T-helper 17 cell (primary cell): ENCODE data around the gene ZNF488. TPM values are rescaled to one million over a fixed set of nuclear protein-coding genes. Genes with fewer than 3 reads are reported as not detected.

Experiments used
- ATAC-seq: fragments of 150-1000 bp; cut with Tn5 transposase; 2 replicates; pipeline ENCODE4 v1.10.0; 2021; ENCODE audit warnings: mild to moderate bottlenecking, moderate library complexity
- DNase-seq, 3 donors: peaks; one replicate each; pipeline versions ENCODE4 v3.0.0 to v3.0.0-alpha.2; 2020 to 2021
- H3K9me3 ChIP-seq: one replicate; pipeline ENCODE4 v1.7.0; 2013; ENCODE audit warnings: low read length, mild to moderate bottlenecking; ENCODE audit not compliant: control insufficient read depth, poor library complexity, severe bottlenecking
- H3K27ac Mint-ChIP-seq: one replicate; pipeline ENCODE4 v1.8.0; 2022; ENCODE audit warnings: mild to moderate bottlenecking, moderate library complexity, mixed read lengths
- H3K27me3 Mint-ChIP-seq: one replicate; pipeline ENCODE4 v1.8.0; 2022; ENCODE audit warnings: mixed read lengths
- H3K36me3 Mint-ChIP-seq: one replicate; pipeline ENCODE4 v1.8.0; 2022; ENCODE audit warnings: low read depth, mixed read lengths
- H3K4me1 Mint-ChIP-seq: one replicate; pipeline ENCODE4 v1.8.0; 2022; ENCODE audit warnings: mild to moderate bottlenecking, mixed read lengths
- H3K4me3 Mint-ChIP-seq: one replicate; pipeline ENCODE4 v1.8.0; 2022; ENCODE audit warnings: mild to moderate bottlenecking, moderate library complexity, mixed read lengths
- total RNA-seq, 4 donors: library from RNA in 2 of 4; stranded (reverse) in 2 of 4; gene quantifications; one replicate each; pipeline ENCODE4 v1.2.3 and lab custom pipeline; 2022 to 2026

ZNF488 gene
- total RNA-seq, 2 donors from 2014 or later, result not detected

DNA sequence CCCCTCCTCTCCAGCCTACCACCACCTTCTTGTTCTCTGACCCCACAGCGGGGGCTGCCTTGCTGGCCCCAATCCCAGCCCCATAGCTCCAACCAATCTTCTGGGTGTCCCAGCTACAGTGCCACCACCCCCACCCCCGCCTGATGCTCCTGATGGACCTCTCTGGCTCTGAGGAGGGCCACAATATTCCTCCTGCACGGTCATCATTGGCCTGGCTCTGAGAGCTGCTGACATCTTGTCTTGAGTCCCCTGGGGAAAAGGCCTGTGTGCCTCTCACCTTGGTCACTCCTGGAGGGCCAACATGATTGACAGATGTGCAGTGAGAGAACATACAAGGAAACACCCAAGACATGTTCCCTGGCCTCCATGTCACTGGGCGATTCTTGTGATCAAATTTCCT, 54.2 kb downstream of the ZNF488 start:
- H3K27ac Mint-ChIP-seq, result no peak overlapping the region
- H3K36me3 Mint-ChIP-seq, result no peaks in the 10 kb centered on the region
- no peaks in the 10 kb centered on the region for H3K4me1 Mint-ChIP-seq
- ATAC-seq (no peak), DNase-seq (no peak)
- peaks cover 19% of the 10 kb centered on the region for H3K27me3 Mint-ChIP-seq
- no peak overlapping the region for H3K4me3 Mint-ChIP-seq
- no peaks in the 10 kb centered on the region for H3K9me3 ChIP-seq

DNA sequence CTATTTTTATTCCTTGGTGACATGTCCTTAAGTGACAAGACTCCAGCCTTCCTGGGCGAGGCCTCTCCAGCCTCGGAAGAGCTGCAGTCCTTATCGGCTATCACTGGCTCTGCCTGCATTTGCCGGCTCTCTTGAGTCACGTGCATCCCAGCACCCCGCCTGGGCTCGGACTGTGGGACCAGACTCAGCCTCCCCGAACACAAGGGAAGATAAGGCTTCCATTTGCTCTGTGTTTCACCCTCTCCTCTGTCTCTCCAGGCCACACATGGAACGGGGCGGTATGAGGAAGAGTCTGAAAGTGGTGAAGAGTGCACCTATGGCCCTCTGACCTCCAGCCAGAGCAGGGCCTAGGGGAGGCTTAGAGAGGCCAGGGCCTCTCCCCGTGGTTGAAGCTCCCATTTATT, 57.2 kb downstream of the ZNF488 start:
- DNase-seq, result no peak
- Mint-ChIP-seq H3K4me3 (no peak overlapping the region), H3K4me1 (no peaks in the 10 kb centered on the region)

DNA sequence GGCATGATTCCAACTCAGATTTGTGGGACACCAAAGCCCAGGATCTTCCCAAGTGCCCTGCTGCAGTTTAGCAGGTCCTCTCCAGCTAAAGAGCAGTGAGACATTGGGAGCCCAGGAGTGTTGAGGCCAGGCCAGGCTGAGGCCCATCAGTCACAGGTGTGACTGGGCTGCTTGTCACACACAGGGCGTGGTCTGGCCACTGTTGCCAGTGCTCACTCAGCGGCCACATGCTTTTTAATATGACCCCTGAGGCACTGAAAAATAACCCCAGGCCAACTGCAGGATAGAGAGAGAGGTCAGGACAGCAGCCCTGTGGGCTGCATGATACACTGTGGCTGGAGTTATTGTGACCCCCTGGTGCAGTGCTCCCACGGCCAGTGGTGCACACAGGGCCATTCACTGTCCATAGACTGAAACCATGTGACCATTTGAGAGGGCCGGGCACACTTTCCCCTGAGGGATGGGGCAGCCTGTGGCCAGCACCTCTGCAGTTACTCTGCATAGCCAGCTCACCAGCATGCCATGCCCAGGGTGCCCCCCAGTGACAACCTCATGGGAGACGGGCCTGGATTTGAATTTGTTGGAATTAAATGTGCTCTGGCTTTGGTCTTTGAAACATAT, 57.7 kb downstream of the ZNF488 start:
- H3K9me3 ChIP-seq, result no peaks in the 10 kb centered on the region
- Mint-ChIP-seq H3K4me1 (no peaks in the 10 kb centered on the region), H3K4me3 (no peak overlapping the region), H3K27me3 (peaks cover 22% of the 10 kb centered on the region), H3K36me3 (no peaks in the 10 kb centered on the region), H3K27ac (no peak overlapping the region)
- ATAC-seq (no peak), DNase-seq (no peak)

More for the DNA sequence above, 57.2 kb downstream of the ZNF488 start:
- no peak for ATAC-seq
- H3K36me3 Mint-ChIP-seq, result no peaks in the 10 kb centered on the region
- no peaks in the 10 kb centered on the region for H3K9me3 ChIP-seq
- H3K27ac Mint-ChIP-seq, result no peak overlapping the region
- H3K27me3 Mint-ChIP-seq, result peaks cover 17% of the 10 kb centered on the region

DNA sequence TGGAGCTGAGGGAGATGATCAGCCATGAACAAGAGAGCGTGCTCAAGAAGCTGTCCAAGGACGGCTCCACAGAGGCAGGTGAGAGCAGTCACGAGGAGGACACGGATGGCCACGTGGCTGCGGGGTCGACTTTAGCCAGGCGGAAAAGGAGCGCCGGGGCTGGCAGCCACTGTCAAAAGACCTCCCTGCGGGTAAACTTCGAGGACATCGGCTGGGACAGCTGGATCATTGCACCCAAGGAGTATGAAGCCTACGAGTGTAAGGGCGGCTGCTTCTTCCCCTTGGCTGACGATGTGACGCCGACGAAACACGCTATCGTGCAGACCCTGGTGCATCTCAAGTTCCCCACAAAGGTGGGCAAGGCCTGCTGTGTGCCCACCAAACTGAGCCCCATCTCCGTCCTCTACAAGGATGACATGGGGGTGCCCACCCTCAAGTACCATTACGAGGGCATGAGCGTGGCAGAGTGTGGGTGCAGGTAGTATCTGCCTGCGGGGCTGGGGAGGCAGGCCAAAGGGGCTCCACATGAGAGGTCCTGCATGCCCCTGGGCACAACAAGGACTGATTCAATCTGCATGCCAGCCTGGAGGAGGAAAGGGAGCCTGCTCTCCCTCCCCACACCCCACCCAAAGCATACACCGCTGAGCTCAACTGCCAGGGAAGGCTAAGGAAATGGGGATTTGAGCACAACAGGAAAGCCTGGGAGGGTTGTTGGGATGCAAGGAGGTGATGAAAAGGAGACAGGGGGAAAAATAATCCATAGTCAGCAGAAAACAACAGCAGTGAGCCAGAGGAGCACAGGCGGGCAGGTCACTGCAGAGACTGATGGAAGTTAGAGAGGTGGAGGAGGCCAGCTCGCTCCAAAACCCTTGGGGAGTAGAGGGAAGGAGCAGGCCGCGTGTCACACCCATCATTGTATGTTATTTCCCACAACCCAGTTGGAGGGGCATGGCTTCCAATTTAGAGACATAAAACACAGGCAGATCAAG, 58.5 kb downstream of the ZNF488 start:
- H3K4me1 Mint-ChIP-seq, result peaks cover 5% of the 10 kb centered on the region
- H3K27ac Mint-ChIP-seq, result no peak overlapping the region
- DNase-seq (no peak), ATAC-seq (no peak)
- H3K4me3 Mint-ChIP-seq, result no peak overlapping the region
- no peaks in the 10 kb centered on the region for H3K36me3 Mint-ChIP-seq
- H3K9me3 ChIP-seq, result no peaks in the 10 kb centered on the region
- H3K27me3 Mint-ChIP-seq, result peaks cover 30% of the 10 kb centered on the region

DNA sequence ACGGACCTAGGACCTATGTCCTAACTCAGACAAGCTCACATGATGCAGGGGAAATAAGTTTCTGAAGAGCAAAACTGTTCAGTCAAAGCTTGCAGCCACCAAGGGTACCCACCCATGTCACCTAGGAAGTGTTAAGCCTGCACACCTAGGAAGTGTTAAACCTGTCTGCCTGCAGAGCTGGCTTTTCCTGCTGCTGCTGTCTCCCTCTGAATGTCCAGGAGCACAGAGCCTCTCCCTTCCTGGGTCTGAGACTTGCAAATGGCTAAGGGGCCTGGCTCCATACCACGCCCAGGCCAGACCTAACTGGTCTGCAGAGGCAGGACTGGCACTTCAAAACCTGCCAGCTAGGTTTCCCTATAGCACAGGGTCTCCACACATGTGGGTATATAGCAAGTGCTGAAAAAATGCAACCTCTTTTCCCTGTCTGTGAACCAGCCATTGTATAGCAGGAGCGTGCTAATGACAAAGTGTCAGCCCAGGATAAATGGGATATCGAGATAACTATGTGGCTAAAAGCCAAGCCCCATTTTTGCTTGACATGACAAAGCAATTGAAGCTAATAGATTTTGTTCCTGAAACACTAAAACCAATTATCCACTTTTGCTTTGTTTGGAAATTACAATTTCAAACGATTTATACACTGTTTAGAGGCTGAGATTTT, 60.3 kb downstream of the ZNF488 start:
- no peak overlapping the region for H3K27ac Mint-ChIP-seq

DNA sequence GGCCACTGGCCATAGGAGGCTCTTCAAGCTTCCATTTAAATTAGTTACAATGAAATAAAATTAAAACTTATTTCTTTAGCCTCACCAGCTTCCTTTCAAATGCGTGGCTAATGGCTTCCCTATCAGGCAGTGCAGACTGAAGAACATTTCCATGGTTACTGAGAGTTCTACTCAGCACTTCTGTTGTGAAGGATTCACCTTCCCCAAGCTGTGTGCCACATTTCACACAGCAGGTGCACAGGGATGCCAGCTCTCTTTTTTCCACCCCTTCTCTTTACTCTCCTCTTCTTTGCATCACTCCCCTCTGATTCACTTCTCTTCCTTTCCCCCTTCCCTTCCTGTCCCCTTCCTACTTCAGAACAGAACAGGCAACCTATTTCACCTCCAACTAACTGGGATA, 61.0 kb downstream of the ZNF488 start:
- no peaks in the 10 kb centered on the region for H3K36me3 Mint-ChIP-seq
- peaks cover 5% of the 10 kb centered on the region for H3K4me1 Mint-ChIP-seq
- ATAC-seq (no peak), DNase-seq (no peak)
- no peaks in the 10 kb centered on the region for H3K9me3 ChIP-seq
- H3K4me3 Mint-ChIP-seq, result no peak overlapping the region
- peaks cover 41% of the 10 kb centered on the region for H3K27me3 Mint-ChIP-seq
- H3K27ac Mint-ChIP-seq, result no peak overlapping the region

More for the DNA sequence above, 60.3 kb downstream of the ZNF488 start:
- Mint-ChIP-seq H3K36me3 (no peaks in the 10 kb centered on the region), H3K4me3 (no peak overlapping the region), H3K27me3 (peaks cover 39% of the 10 kb centered on the region), H3K4me1 (peaks cover 5% of the 10 kb centered on the region)
- no peaks in the 10 kb centered on the region for H3K9me3 ChIP-seq
- ATAC-seq (no peak), DNase-seq (no peak)

DNA sequence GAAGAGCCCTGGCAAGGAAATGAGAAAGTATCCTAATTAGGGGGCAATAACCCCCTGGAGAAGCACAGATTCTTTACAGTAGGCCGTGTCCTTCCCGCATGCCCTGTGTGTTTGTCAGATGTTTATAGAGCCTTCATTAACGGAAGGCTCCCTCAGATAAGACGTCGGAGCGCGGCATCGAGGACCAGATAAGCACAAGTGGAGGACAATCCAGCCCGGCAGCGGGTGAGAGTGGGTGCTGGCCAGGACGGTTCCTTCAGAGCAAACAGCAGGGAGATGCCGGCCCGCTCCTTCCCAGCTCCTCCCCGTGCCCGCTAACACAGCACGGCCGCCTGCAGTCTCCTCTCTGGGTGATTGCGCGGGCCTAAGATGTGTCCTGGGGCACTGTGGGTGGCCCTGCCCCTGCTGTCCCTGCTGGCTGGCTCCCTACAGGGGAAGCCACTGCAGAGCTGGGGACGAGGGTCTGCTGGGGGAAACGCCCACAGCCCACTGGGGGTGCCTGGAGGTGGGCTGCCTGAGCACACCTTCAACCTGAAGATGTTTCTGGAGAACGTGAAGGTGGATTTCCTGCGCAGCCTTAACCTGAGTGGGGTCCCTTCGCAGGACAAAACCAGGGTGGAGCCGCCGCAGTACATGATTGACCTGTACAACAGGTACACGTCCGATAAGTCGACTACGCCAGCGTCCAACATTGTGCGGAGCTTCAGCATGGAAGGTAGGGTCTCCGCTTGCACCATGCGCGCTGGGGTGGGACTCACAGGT, 61.6 kb downstream of the ZNF488 start, which contains the start of gene GDF2:
Gene GDF2 (plus strand): TSS at position 155 of the 762 bp plus-strand sequence. CDS start 215 bp downstream, at position 370.
- peak within 1 kb of the TSS; percentile 60 for H3K27ac Mint-ChIP-seq

DNA sequence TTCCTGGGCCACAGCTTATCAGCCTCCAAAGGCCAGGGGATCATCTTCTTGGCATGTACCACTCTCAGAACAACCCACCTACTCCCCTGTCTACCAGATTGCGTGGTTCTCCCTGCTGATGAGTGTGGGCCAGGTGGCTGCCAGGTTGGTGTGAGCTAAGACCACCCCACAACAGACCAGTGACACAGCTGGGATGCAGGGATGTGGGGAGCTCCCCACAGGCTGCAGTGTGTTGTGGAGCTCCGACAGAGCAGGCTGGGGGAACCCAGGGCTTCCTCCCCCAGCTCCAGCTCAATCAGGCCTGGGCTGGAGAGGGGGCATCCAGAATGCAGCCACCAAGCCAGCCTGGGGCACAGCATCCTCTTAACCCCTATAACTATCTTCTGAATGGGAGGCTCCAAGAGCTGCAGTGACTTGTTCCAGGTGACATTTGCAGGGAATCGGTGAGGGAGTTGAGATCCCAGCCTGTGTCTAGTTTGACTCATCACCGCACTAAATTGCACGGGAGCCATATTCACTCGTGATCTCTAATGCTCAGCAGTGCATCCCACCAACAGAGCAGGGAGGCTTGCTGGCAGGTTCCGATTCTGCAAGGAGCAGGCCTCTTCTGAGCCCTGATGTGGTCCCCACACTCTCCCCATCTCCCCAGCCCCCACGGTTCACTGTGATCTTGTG, 62.4 kb downstream of the ZNF488 start:
- no peaks in the 10 kb centered on the region for H3K9me3 ChIP-seq
- no peak for ATAC-seq
- Mint-ChIP-seq H3K4me1 (peaks cover 5% of the 10 kb centered on the region), H3K27me3 (peaks cover 47% of the 10 kb centered on the region), H3K27ac (peak overlapping the region; percentile 60), H3K4me3 (no peak overlapping the region), H3K36me3 (no peaks in the 10 kb centered on the region)
- DNase-seq, result no peak

More for the DNA sequence above, 61.6 kb downstream of the ZNF488 start, which contains the start of gene GDF2:
- H3K9me3 ChIP-seq, result no peaks in the 10 kb centered on the region
- Mint-ChIP-seq H3K4me1 (peaks cover 5% of the 10 kb centered on the region), H3K36me3 (no peaks in the 10 kb centered on the region), H3K27me3 (peaks cover 41% of the 10 kb centered on the region), H3K4me3 (no peak within 1 kb of the TSS)
- DNase-seq (no peak), ATAC-seq (no peak)

DNA sequence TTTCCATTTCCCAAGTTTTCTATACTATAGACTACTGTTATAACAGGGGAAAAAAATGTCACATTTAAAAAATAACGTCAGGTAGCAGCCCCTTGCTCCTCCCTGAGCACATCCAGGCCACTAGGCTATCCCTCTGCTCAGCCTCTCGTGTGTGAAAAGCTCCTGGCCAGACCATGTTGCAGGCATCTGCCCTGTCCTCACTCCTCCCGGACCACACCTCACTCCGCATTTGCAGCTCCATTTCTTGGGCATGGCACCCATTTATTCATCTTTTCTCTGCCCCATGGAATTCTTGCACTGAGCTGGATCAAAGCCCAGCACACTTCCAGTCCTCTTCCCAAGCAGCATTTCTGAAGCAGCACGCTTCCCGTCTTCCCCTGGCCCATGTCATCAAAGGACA, 63.3 kb downstream of the ZNF488 start:
- ATAC-seq (no peak), DNase-seq (no peak)
- Mint-ChIP-seq H3K27me3 (peaks cover 52% of the 10 kb centered on the region), H3K36me3 (no peaks in the 10 kb centered on the region), H3K27ac (peak overlapping the region; percentile 60), H3K4me3 (no peak overlapping the region), H3K4me1 (peaks cover 5% of the 10 kb centered on the region)
- no peaks in the 10 kb centered on the region for H3K9me3 ChIP-seq

DNA sequence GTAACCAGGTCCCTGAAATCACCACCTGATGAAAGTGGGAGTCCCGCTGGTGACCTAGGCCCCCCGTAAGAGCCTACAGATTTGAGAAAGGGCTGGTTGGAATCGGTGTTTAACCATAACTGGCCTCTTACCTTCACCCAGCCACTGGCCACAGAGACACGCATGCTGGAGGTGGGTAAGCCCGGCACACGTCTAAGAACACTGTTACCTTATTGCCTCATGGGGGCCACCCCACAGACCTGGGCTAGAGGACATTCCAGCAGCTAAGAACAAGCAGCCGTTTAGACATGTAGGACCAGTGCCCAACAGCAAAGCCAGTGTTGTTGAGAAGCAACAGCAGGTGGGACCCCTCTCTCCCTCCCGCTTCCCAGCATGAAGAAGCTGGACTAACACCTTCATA, 64.3 kb downstream of the ZNF488 start:
- H3K9me3 ChIP-seq, result no peaks in the 10 kb centered on the region
- no peak overlapping the region for H3K4me3 Mint-ChIP-seq
- H3K4me1 Mint-ChIP-seq, result peaks cover 5% of the 10 kb centered on the region
- H3K27me3 Mint-ChIP-seq, result peaks cover 45% of the 10 kb centered on the region
- DNase-seq (no peak), ATAC-seq (no peak)
- H3K27ac Mint-ChIP-seq, result no peak overlapping the region
- H3K36me3 Mint-ChIP-seq, result no peaks in the 10 kb centered on the region

DNA sequence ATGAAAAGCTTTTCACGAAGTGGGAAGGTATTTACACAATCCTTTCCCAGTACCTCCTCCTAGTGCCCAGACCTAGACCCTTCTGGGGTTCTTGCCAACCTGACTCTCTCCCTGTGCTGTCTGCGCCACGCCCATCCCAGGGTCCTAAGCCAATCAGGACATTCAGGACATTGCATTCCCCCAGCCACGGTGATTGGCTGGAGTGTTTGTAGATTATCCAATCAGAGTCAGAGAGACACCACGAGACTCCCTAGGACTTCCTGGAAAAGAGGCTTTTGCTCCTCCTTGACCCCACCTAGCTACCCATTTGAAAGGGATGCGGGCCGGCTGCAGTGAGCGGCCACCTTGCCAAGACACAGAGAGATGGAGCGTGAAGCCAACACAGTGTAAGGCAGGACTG, 65.4 kb downstream of the ZNF488 start:
- Mint-ChIP-seq H3K36me3 (no peaks in the 10 kb centered on the region), H3K4me3 (no peak overlapping the region), H3K27ac (no peak overlapping the region), H3K4me1 (peaks cover 5% of the 10 kb centered on the region), H3K27me3 (peaks cover 43% of the 10 kb centered on the region)
- DNase-seq (no peak), ATAC-seq (no peak)
- H3K9me3 ChIP-seq, result no peaks in the 10 kb centered on the region

DNA sequence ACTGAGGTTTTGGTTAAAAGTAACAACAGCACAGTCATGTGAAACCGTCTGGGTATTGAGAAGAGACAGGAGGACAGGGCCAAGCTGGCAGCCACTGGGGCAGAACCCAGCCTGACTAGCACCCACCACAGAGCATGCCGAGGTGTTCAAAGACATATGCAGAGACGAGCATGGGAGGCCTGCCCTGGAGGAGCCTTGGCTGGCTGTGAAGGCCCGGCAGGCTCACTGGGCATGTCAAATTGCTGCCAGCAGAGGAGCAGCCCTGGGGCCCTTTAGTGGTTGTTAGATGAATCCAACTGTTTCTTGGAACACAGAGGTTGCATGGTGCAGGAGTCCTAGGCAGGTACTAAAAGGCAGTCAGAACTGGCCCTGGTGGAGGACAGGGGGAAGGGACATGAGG, 66.8 kb downstream of the ZNF488 start:
- DNase-seq (no peak), ATAC-seq (no peak)
- Mint-ChIP-seq H3K27ac (no peak overlapping the region), H3K27me3 (peaks cover 39% of the 10 kb centered on the region), H3K4me1 (peaks cover 5% of the 10 kb centered on the region), H3K4me3 (no peak overlapping the region), H3K36me3 (no peaks in the 10 kb centered on the region)
- H3K9me3 ChIP-seq, result no peaks in the 10 kb centered on the region
